HAP-1 (cell line): ENCODE data around the gene LASP1.

Source experiments
- DNase-seq, 2 experiments: peaks; one replicate each; pipeline ENCODE4 v3.0.0-alpha.2; 2016 to 2020; ENCODE audit warnings: low spot score in 2 of 2
- H3K27me3 ChIP-seq: fragments of 250-450 bp; sonication (Bioruptor Pico); 2 replicates; pipeline ENCODE4 v1.5.1; 2020; ENCODE audit warnings: low read depth, mild to moderate bottlenecking, moderate library complexity
- H3K36me3 ChIP-seq: fragments of 250-450 bp; sonication (Bioruptor Pico); replicated peaks from 2 replicates; pipeline ENCODE4 v1.5.1; 2020; ENCODE audit warnings: mild to moderate bottlenecking
- H3K4me1 ChIP-seq: fragments of 250-450 bp; sonication (Bioruptor Pico); 2 replicates; pipeline ENCODE4 v1.5.1; 2020; ENCODE audit warnings: mild to moderate bottlenecking
- H3K4me3 ChIP-seq: fragments of 250-450 bp; sonication (Bioruptor Pico); 2 replicates; pipeline ENCODE4 v1.5.1; 2020; ENCODE audit warnings: mild to moderate bottlenecking, moderate library complexity
- H3K9me3 ChIP-seq: fragments of 250-450 bp; sonication (Bioruptor Pico); 2 replicates; pipeline ENCODE4 v1.5.1; 2020; ENCODE audit warnings: mild to moderate bottlenecking, moderate library complexity
- in situ Hi-C: fragments of 300-500 bp; cut with MboI; formaldehyde crosslinking; loops from 3 replicates; pipeline ENCODE4 v1.14.3; 2020; ENCODE audit warnings: low sequenced_read_pairs, inconsistent platforms, mixed read lengths

LASP1 gene

GRCh38 chr17:38967290-38967738, 97.5 kb downstream of the LASP1 start, which contains the start of gene FBXO47:
FBXO47 (minus strand) TSS chr17:38967403; CDS start chr17:38963025, 4,378 bp downstream.
- in situ Hi-C loops, result no loop called here
- H3K9me3 ChIP-seq, result no peaks in the 10 kb centered on the region
- H3K4me3 ChIP-seq, result no peak within 1 kb of the TSS
- H3K27me3 ChIP-seq, result no peaks in the 10 kb centered on the region
- H3K36me3 ChIP-seq, result no peaks in the 10 kb centered on the region
- H3K4me1 ChIP-seq, result peaks cover under 1% of the 10 kb centered on the region
- DNase-seq, result peak in 1 of 2 experiments; percentile 71

GRCh38 chr17:38969281-38969680, 99.4 kb downstream of the LASP1 start:
- DNase-seq, result peak in 1 of 2 experiments; percentile 26
- no peaks in the 10 kb centered on the region for H3K9me3 ChIP-seq
- no peaks in the 10 kb centered on the region for H3K36me3 ChIP-seq
- H3K4me1 ChIP-seq, result peaks cover 2% of the 10 kb centered on the region
- H3K27me3 ChIP-seq, result no peaks in the 10 kb centered on the region
- H3K4me3 ChIP-seq, result no peak overlapping the region
- in situ Hi-C loops, result no loop called here

GRCh38 chr17:38970128-38970527, 100.3 kb downstream of the LASP1 start:
- Histone ChIP-seq H3K9me3 (no peaks in the 10 kb centered on the region), H3K36me3 (no peaks in the 10 kb centered on the region), H3K4me1 (peaks cover 2% of the 10 kb centered on the region), H3K27me3 (no peaks in the 10 kb centered on the region), H3K4me3 (no peak overlapping the region)
- in situ Hi-C loops, result no loop called here
- no peak for DNase-seq

- no peaks in the 10 kb centered on the region for H3K9me3 ChIP-seq
- no peaks in the 10 kb centered on the region for H3K36me3 ChIP-seq
- H3K27me3 ChIP-seq, result no peaks in the 10 kb centered on the region
- peak; percentile 41 to 49 for DNase-seq
- H3K4me3 ChIP-seq, result no peak overlapping the region
- in situ Hi-C loops, result no loop called here
- H3K4me1 ChIP-seq, result peaks cover 2% of the 10 kb centered on the region
These were observed 100.9 kb downstream of the LASP1 start for GRCh38 chr17:38970804-38971203.
